IPS-18a (cell line): ENCODE results near the gene FAM83B.
"Not testable (repeated sequence)": the region's sequence is repeated elsewhere in the genome, so short reads cannot be mapped to it uniquely, and the experiment has no call there.

ENCODE experiments used
- H3K27ac ChIP-seq: one replicate; pipeline ENCODE4 v1.5.1; 2013; ENCODE audit warnings: low read length
- H3K27me3 ChIP-seq: one replicate; pipeline ENCODE4 v1.6.1; 2013; ENCODE audit warnings: mild to moderate bottlenecking, low read length; ENCODE audit not compliant: control insufficient read depth, insufficient read depth
- H3K36me3 ChIP-seq: one replicate; pipeline ENCODE4 v1.6.1; 2013; ENCODE audit warnings: low read depth, low read length; ENCODE audit not compliant: control insufficient read depth
- H3K4me1 ChIP-seq: one replicate; pipeline ENCODE4 v1.6.1; 2013; ENCODE audit warnings: low read depth, low read length; ENCODE audit not compliant: control insufficient read depth
- H3K4me3 ChIP-seq: one replicate; pipeline ENCODE4 v1.5.1; 2013; ENCODE audit warnings: low read length
- H3K9ac ChIP-seq: one replicate; pipeline ENCODE4 v1.6.1; 2013; ENCODE audit warnings: mild to moderate bottlenecking, low read length, moderate library complexity
- H3K9me3 ChIP-seq: one replicate; pipeline ENCODE4 v1.6.1; 2013; ENCODE audit warnings: low read depth, low read length; ENCODE audit not compliant: control insufficient read depth

Gene FAM83B

GRCh38 chr6:54932622-54933021 lies 86.1 kb downstream of the FAM83B start:
- Histone ChIP-seq H3K27ac (no peak overlapping the region), H3K9ac (no peak overlapping the region), H3K27me3 (no peaks in the 10 kb centered on the region), H3K9me3 (peaks cover 4% of the 10 kb centered on the region), H3K4me1 (no peaks in the 10 kb centered on the region), H3K36me3 (no peaks in the 10 kb centered on the region), H3K4me3 (no peak overlapping the region)

- peaks cover 4% of the 10 kb centered on the region for H3K9me3 ChIP-seq
- no peaks in the 10 kb centered on the region for H3K4me1 ChIP-seq
- H3K27ac ChIP-seq, result no peak overlapping the region
- H3K9ac ChIP-seq, result no peak overlapping the region
- H3K36me3 ChIP-seq, result no peaks in the 10 kb centered on the region
- H3K4me3 ChIP-seq, result no peak overlapping the region
- no peaks in the 10 kb centered on the region for H3K27me3 ChIP-seq
These were observed 89.2 kb downstream of the FAM83B start for GRCh38 chr6:54935739-54936138.

GRCh38 chr6:54937371-54937770 lies 90.8 kb downstream of the FAM83B start:
- H3K27me3 ChIP-seq, result no peaks in the 10 kb centered on the region
- peaks cover 4% of the 10 kb centered on the region for H3K9me3 ChIP-seq
- no peak overlapping the region for H3K27ac ChIP-seq
- H3K4me1 ChIP-seq, result no peaks in the 10 kb centered on the region
- H3K9ac ChIP-seq, result no peak overlapping the region
- no peak overlapping the region for H3K4me3 ChIP-seq
- H3K36me3 ChIP-seq, result no peaks in the 10 kb centered on the region

GRCh38 chr6:54957698-54958097 lies 111.1 kb downstream of the FAM83B start:
- no peaks in the 10 kb centered on the region for H3K4me1 ChIP-seq
- H3K36me3 ChIP-seq, result no peaks in the 10 kb centered on the region
- no peak overlapping the region for H3K4me3 ChIP-seq
- no peak overlapping the region for H3K27ac ChIP-seq
- no peaks in the 10 kb centered on the region for H3K9me3 ChIP-seq
- H3K27me3 ChIP-seq, result no peaks in the 10 kb centered on the region
- H3K9ac ChIP-seq, result no peak overlapping the region

GRCh38 chr6:54958446-54958845 lies 111.9 kb downstream of the FAM83B start:
- Histone ChIP-seq H3K9ac (no peak overlapping the region), H3K36me3 (no peaks in the 10 kb centered on the region), H3K27me3 (no peaks in the 10 kb centered on the region), H3K27ac (no peak overlapping the region), H3K9me3 (no peaks in the 10 kb centered on the region), H3K4me3 (no peak overlapping the region), H3K4me1 (no peaks in the 10 kb centered on the region)

DNA sequence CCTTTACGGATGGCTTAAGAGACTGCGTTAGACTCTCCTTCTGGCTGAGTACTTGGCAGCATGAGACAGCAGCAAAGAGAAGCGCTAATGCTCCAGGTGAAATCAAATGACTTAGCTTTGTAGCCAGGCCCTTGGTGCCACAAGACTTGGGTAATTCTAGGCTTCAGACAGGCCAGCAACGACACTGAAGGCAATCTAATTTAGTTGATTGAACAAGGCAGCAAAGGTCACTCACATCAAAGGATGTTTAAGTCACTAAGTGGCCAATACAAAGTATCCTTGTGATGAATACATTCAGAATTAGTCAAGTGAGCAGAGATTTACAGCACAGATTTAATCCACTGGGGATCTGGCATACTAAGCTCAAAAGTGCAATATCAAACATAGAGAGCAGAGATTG lies 113.2 kb downstream of the FAM83B start:
- no peaks in the 10 kb centered on the region for H3K4me1 ChIP-seq
- H3K9me3 ChIP-seq, result no peaks in the 10 kb centered on the region
- no peak overlapping the region for H3K4me3 ChIP-seq
- H3K27ac ChIP-seq, result no peak overlapping the region
- no peak overlapping the region for H3K9ac ChIP-seq
- no peaks in the 10 kb centered on the region for H3K27me3 ChIP-seq
- H3K36me3 ChIP-seq, result no peaks in the 10 kb centered on the region

GRCh38 chr6:54961372-54961771 lies 114.8 kb downstream of the FAM83B start:
- H3K4me1 ChIP-seq, H3K27me3 ChIP-seq, H3K4me3 ChIP-seq, H3K9ac ChIP-seq, H3K36me3 ChIP-seq, H3K9me3 ChIP-seq, H3K27ac ChIP-seq: not testable (repeated sequence)

GRCh38 chr6:54970337-54970736 lies 123.8 kb downstream of the FAM83B start:
- Histone ChIP-seq H3K9ac (no peak overlapping the region), H3K27ac (no peak overlapping the region)

DNA sequence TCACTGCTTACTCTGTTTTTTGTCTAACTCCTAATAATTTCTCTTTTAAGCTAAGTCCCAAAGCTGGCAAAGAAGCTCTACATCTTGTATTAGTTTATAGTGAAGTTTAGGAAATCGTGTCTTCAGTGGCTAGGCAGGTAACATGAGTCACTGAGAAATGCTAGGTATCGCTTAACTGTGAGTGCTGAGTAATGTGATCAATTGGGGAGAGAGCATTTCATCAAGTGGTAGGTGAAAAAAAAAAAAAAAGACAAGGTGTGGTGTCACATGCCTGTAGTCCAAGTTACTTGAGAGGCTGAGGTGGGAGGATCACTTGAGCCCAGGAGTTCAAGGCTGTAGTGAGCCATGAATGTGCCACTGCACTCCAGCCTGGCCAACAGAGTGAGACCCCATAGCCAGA lies 125.3 kb downstream of the FAM83B start:
- Histone ChIP-seq H3K4me3 (no peak overlapping the region), H3K27me3 (no peaks in the 10 kb centered on the region), H3K9ac (no peak overlapping the region), H3K27ac (no peak overlapping the region), H3K36me3 (no peaks in the 10 kb centered on the region), H3K4me1 (no peaks in the 10 kb centered on the region), H3K9me3 (no peaks in the 10 kb centered on the region)

More at GRCh38 chr6:54970337-54970736, 123.8 kb downstream of the FAM83B start:
- Histone ChIP-seq H3K4me3 (no peak overlapping the region), H3K36me3 (no peaks in the 10 kb centered on the region), H3K9me3 (no peaks in the 10 kb centered on the region), H3K4me1 (no peaks in the 10 kb centered on the region), H3K27me3 (no peaks in the 10 kb centered on the region)

GRCh38 chr6:54979161-54979560 lies 132.6 kb downstream of the FAM83B start:
- H3K27ac ChIP-seq, H3K9ac ChIP-seq, H3K4me1 ChIP-seq, H3K36me3 ChIP-seq, H3K27me3 ChIP-seq, H3K4me3 ChIP-seq, H3K9me3 ChIP-seq: not testable (repeated sequence)

GRCh38 chr6:54980511-54981275 lies 134.1 kb downstream of the FAM83B start:
- Histone ChIP-seq H3K4me3 (no peak overlapping the region), H3K27me3 (no peaks in the 10 kb centered on the region), H3K36me3 (no peaks in the 10 kb centered on the region), H3K9me3 (no peaks in the 10 kb centered on the region), H3K4me1 (no peaks in the 10 kb centered on the region), H3K9ac (no peak overlapping the region), H3K27ac (no peak overlapping the region)

GRCh38 chr6:54981276-54981609 lies 134.7 kb downstream of the FAM83B start:
- Histone ChIP-seq H3K4me1 (no peaks in the 10 kb centered on the region), H3K27ac (no peak overlapping the region)

More at GRCh38 chr6:54981276-54981609, 134.7 kb downstream of the FAM83B start:
- Histone ChIP-seq H3K36me3 (no peaks in the 10 kb centered on the region), H3K9ac (no peak overlapping the region), H3K4me3 (no peak overlapping the region), H3K27me3 (no peaks in the 10 kb centered on the region), H3K9me3 (no peaks in the 10 kb centered on the region)
